Measurements from ENCODE around the gene EEF1AKMT4. TPM values are rescaled to one million over a fixed set of nuclear protein-coding genes. Genes with fewer than 3 reads are reported as not detected.

The EEF1AKMT4 gene
- total RNA-seq (1.7 TPM), polyA plus RNA-seq (2.6 TPM)

- under 1% methylated on average over 54 of the region's 54 CpGs for WGBS
- H3K4me1 ChIP-seq (ENCODE audit: insufficient read depth), result no peaks in the 10 kb centered on the region
- H3K36me3 ChIP-seq (ENCODE audit: insufficient read depth), result peaks cover under 1% of the 10 kb centered on the region
- peak within 1 kb of the TSS; percentile 63 for H3K27ac ChIP-seq (ENCODE audit: low read depth)
- peak within 1 kb of the TSS; percentile 86 for H3K4me3 ChIP-seq (ENCODE audit: low read depth, low read length)
- peak; percentile 88 for DNase-seq (ENCODE audit: extremely low spot score)
Observed at GRCh38 chr3:184249412-184250166, at the start of gene EEF1AKMT4. Gene EEF1AKMT4, plus strand, starts transcription at chr3:184249672. Its CDS starts 23 bp downstream, at chr3:184249695.

DNA sequence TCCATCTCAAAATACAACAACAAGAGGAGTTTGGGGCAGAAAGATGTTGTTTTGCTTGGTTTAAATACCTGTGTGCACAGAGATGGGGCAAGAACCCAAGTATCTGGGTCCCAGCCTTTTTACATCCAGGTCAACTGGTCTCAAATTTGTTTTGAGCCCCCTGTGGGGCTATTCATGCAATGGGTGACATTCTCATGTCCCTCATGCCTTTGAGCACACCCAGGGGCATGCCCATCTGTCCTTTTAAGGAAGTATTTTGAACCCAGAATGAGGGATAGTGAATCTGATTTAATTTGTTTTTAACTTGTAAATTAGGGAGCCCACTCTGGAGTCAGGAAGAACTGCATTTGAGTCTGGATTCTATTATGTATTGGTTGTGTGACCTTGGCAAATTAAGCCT is 48.6 kb upstream of the EEF1AKMT4 start:
- no peak for DNase-seq (ENCODE audit: extremely low spot score)
- Histone ChIP-seq H3K4me3 (ENCODE audit: low read depth, low read length) (no peak overlapping the region), H3K4me1 (ENCODE audit: insufficient read depth) (no peaks in the 10 kb centered on the region), H3K27ac (ENCODE audit: low read depth) (no peak overlapping the region), H3K36me3 (ENCODE audit: insufficient read depth) (no peaks in the 10 kb centered on the region)

GRCh38 chr3:184203526-184203925 is 45.9 kb upstream of the EEF1AKMT4 start:
- H3K36me3 ChIP-seq (ENCODE audit: insufficient read depth), result no peaks in the 10 kb centered on the region
- DNase-seq (ENCODE audit: extremely low spot score), result no peak
- WGBS, result 82% methylated on average over 8 of the region's 8 CpGs
- no peak overlapping the region for H3K4me3 ChIP-seq (ENCODE audit: low read depth, low read length)
- H3K27ac ChIP-seq (ENCODE audit: low read depth), result no peak overlapping the region
- H3K4me1 ChIP-seq (ENCODE audit: insufficient read depth), result no peaks in the 10 kb centered on the region

- no peak for DNase-seq (ENCODE audit: extremely low spot score)
- no peak overlapping the region for H3K4me3 ChIP-seq (ENCODE audit: low read depth, low read length)
- H3K27ac ChIP-seq (ENCODE audit: low read depth), result no peak overlapping the region
- no peaks in the 10 kb centered on the region for H3K4me1 ChIP-seq (ENCODE audit: insufficient read depth)
- H3K36me3 ChIP-seq (ENCODE audit: insufficient read depth), result no peaks in the 10 kb centered on the region
- 52% methylated on average over 11 of the region's 11 CpGs for WGBS
Observed at GRCh38 chr3:184209146-184209923, 40.1 kb upstream of the EEF1AKMT4 start.

DNA sequence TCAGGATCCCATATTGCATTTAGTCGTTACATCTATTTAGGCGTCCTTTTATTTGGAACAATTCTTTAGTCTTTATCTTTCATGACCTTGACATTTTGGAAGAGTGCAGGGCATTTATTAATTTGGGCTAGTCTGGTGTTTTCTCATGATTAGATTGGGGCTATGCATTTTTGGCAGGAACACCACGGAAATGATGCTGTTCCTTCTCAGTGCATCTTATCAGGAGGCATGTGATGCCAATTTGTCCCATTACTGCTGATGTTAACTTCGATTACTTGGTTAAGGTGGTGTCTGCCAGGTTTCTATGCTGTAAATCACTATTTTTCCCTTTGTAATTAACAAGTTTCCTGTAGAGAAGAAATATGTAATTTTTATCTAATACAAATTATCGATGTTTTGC is 38.2 kb upstream of the EEF1AKMT4 start:
- WGBS, result 77% methylated on average over 5 of the region's 5 CpGs
- Histone ChIP-seq H3K36me3 (ENCODE audit: insufficient read depth) (no peaks in the 10 kb centered on the region), H3K4me1 (ENCODE audit: insufficient read depth) (no peaks in the 10 kb centered on the region), H3K4me3 (ENCODE audit: low read depth, low read length) (no peak overlapping the region), H3K27ac (ENCODE audit: low read depth) (no peak overlapping the region)
- no peak for DNase-seq (ENCODE audit: extremely low spot score)

DNA sequence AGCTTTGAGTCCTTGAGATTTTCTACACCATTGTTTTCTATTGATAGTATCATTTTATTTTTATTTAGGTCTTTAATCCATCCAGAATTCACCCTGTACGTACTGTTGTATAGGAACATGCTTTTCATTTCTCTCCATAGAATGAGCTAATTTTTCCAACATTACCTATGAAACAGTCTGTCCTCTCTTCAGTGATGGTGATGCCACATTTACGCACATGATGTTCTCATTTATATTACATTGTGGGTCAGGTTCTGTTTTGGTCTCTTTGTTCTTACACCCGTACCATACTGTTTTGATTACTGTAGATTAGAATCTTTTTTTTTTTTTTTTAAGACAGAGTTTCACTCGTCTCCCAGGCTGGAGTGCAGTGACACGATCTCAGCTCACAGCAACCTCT is 37.8 kb upstream of the EEF1AKMT4 start:
- Histone ChIP-seq H3K4me1 (ENCODE audit: insufficient read depth) (no peaks in the 10 kb centered on the region), H3K4me3 (ENCODE audit: low read depth, low read length) (no peak overlapping the region), H3K36me3 (ENCODE audit: insufficient read depth) (no peaks in the 10 kb centered on the region), H3K27ac (ENCODE audit: low read depth) (no peak overlapping the region)
- DNase-seq (ENCODE audit: extremely low spot score), result no peak
- 58% methylated on average over 5 of the region's 5 CpGs for WGBS

DNA sequence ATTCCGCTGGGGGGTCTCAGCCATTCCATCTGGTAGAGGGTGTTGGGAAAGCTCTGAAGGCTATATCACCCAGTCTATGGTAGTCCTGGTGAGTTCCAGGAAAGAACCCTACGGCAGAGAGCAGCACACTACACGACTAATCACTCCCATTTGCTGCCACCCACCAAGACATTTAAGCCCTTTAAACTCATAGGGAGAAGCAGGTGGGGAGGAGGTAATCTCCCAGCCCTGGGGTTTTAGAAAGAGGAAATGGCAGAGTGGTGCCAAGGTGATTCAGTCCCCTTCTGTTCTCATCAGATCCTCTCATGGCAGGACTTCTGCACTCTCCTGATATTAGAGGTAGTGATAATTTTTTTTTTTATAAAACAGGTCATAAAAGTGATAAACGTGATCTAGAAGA is 30.7 kb upstream of the EEF1AKMT4 start:
- DNase-seq (ENCODE audit: extremely low spot score), result no peak
- Histone ChIP-seq H3K4me1 (ENCODE audit: insufficient read depth) (no peaks in the 10 kb centered on the region), H3K27ac (ENCODE audit: low read depth) (no peak overlapping the region), H3K4me3 (ENCODE audit: low read depth, low read length) (no peak overlapping the region), H3K36me3 (ENCODE audit: insufficient read depth) (no peaks in the 10 kb centered on the region)
- 46% methylated on average over 4 of the region's 4 CpGs for WGBS

- Histone ChIP-seq H3K4me3 (ENCODE audit: low read depth, low read length) (no peak overlapping the region), H3K36me3 (ENCODE audit: insufficient read depth) (no peaks in the 10 kb centered on the region), H3K27ac (ENCODE audit: low read depth) (no peak overlapping the region), H3K4me1 (ENCODE audit: insufficient read depth) (no peaks in the 10 kb centered on the region)
- WGBS, result 88% methylated on average over 3 of the region's 3 CpGs
- no peak for DNase-seq (ENCODE audit: extremely low spot score)
Observed at GRCh38 chr3:184222521-184222920, 27.0 kb upstream of the EEF1AKMT4 start.

DNA sequence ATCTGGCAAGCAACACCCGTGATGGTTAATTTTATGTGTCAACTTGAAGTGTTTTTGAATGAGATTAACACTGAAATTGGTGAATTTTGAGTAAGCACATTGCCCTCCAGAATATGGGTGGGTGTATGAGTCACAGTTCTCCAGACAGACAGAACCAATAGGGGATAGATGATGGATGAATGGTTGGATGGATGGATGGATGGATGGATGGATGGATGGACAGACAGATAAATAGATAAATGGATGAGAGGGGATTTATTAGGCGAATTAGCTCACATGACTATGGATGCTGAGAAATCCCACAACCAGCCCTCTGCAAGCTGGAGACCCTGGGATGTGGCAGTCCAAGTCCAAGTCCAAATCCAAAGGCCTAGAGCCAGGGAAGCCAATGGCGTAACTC is 25.5 kb upstream of the EEF1AKMT4 start:
- Histone ChIP-seq H3K4me1 (ENCODE audit: insufficient read depth) (no peaks in the 10 kb centered on the region), H3K36me3 (ENCODE audit: insufficient read depth) (no peaks in the 10 kb centered on the region), H3K4me3 (ENCODE audit: low read depth, low read length) (no peak overlapping the region), H3K27ac (ENCODE audit: low read depth) (no peak overlapping the region)
- WGBS, result 74% methylated on average over 3 of the region's 3 CpGs
- DNase-seq (ENCODE audit: extremely low spot score), result no peak

DNA sequence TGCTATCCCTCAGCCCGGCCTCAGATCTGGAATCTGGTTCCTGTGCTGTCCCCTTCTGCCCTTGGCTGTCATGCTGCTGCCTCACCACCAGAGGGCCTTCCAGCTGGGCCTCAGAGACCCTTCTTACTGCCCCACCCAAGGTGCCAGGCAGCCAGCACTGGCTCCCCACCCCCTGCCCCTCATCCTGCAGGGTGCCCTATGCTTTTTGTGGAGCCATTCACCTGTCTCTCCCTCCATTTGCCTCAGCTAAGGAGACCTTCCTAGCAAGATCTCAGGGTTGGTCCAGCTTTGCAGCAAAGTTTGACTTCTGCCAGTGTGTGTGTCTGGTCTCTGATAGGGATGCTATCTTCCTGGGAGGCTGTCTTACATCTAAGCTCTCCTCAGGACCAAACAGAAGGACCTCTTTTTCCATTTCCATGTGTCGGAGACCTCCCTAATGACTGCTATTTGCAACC is 22.0 kb upstream of the EEF1AKMT4 start:
- 62% methylated on average over 2 of the region's 2 CpGs for WGBS
- peaks cover 4% of the 10 kb centered on the region for H3K4me1 ChIP-seq (ENCODE audit: insufficient read depth)
- H3K36me3 ChIP-seq (ENCODE audit: insufficient read depth), result no peaks in the 10 kb centered on the region
- no peak overlapping the region for H3K4me3 ChIP-seq (ENCODE audit: low read depth, low read length)
- H3K27ac ChIP-seq (ENCODE audit: low read depth), result no peak overlapping the region
- DNase-seq (ENCODE audit: extremely low spot score), result no peak

DNA sequence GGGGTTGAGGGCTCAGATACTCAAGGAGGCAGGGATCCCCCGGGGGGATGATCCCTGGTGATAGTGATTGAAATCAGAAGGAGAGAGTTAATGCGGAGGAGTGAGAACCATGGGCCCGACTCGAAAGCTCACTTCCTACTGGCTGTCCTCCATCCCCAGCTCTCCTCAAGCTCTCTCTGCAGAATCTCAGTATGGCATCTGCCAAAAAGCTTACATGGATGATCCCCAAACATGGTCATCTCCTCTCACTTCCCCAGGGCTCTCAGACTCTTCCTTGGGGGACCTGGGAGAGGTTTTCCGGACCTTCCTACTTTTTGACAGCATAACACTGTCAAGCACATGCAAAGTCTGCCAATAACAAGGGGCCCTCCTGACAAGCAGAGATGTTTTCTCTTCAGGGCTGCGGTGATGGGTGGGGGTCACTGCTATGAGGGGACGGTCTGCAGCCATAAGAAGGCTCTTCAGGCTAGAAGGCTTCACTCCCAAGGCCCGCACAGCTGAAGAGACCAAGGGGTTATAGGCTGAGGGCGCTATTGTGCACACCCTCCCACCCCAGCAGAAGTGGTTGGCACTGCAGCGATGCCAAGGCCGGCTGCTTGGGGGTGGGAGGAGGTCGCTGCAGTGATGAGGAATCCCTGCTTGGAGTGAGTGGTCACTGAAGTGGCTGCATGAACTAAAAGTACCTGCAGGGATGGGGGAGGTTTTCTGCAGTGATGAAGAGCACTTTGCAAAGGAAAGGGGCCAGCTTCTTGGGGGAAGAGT is 20.9 kb upstream of the EEF1AKMT4 start:
- Histone ChIP-seq H3K4me3 (ENCODE audit: low read depth, low read length) (no peak overlapping the region), H3K27ac (ENCODE audit: low read depth) (no peak overlapping the region), H3K4me1 (ENCODE audit: insufficient read depth) (peaks cover 4% of the 10 kb centered on the region), H3K36me3 (ENCODE audit: insufficient read depth) (no peaks in the 10 kb centered on the region)
- 26% methylated on average over 12 of the region's 12 CpGs for WGBS
- DNase-seq (ENCODE audit: extremely low spot score), result no peak

DNA sequence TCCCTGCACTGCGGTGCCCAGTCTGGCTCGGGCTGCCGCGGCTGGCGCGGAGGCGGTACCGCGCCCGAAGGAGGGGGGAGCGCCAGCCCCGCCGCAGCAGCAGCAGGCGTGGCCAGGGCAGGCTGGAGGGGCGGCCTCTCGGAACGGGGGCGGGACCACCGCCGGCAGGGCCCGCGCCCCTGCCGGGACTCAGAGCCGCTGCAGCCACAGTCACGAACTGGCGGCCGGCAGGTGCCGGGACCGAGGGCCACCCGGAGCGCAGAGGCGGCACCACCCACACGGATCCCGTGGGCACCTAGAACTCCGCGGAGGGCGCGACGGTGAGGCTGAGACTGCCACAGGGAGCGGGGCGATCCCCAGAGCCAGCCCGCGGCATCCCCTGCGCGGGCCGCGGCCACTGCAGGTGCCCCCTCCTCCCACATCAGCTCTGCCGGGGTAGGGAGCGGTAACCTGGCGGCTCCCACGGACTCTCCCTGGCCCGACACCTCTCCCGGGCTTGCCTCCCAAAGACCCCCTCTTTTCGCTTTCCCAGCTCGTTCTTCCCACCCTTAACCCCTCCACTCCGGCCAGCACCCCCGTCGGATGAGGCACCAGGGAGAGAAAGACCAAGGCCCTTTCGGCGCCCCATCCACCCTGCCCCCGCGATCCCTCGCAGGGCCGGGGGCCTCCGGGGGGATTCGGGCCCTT is 19.9 kb upstream of the EEF1AKMT4 start, which contains the start of gene VWA5B2:
Gene VWA5B2 (plus strand): TSS at position 192 of the 687 bp plus-strand sequence. CDS start 944 bp downstream, outside the sequence.
- H3K36me3 ChIP-seq (ENCODE audit: insufficient read depth), result no peaks in the 10 kb centered on the region
- WGBS, result 1% methylated on average over 66 of the region's 66 CpGs
- H3K27ac ChIP-seq (ENCODE audit: low read depth), result no peak within 1 kb of the TSS
- H3K4me3 ChIP-seq (ENCODE audit: low read depth, low read length), result peak within 1 kb of the TSS; percentile 45
- DNase-seq (ENCODE audit: extremely low spot score), result no peak
- H3K4me1 ChIP-seq (ENCODE audit: insufficient read depth), result peaks cover 4% of the 10 kb centered on the region

GRCh38 chr3:184230081-184230602 is 19.3 kb upstream of the EEF1AKMT4 start:
- WGBS, result 1% methylated on average over 61 of the region's 61 CpGs
- Histone ChIP-seq H3K4me1 (ENCODE audit: insufficient read depth) (peaks cover 4% of the 10 kb centered on the region), H3K4me3 (ENCODE audit: low read depth, low read length) (peak overlapping the region; percentile 45), H3K36me3 (ENCODE audit: insufficient read depth) (no peaks in the 10 kb centered on the region), H3K27ac (ENCODE audit: low read depth) (no peak overlapping the region)
- no peak for DNase-seq (ENCODE audit: extremely low spot score)
